ENCODE measurements around the gene CEL. TPM values are rescaled to one million over a fixed set of nuclear protein-coding genes. Genes with fewer than 3 reads are reported as not detected.
"Not testable (repeated sequence)": the region's sequence is repeated elsewhere in the genome, so short reads cannot be mapped to it uniquely, and the experiment has no call there.

CEL gene
- total RNA-seq, 1 experiment from 2014 or later = 3.1 TPM

- Mint-ChIP-seq H3K4me1 (ENCODE audit: low read depth, unreplicated experiment) (no peaks in the 10 kb centered on the region), H3K9me3 (ENCODE audit: low read depth, unreplicated experiment) (no peaks in the 10 kb centered on the region), H3K36me3 (ENCODE audit: insufficient read depth, unreplicated experiment) (no peaks in the 10 kb centered on the region), H3K27ac (ENCODE audit: unreplicated experiment) (no peak overlapping the region), H3K4me3 (ENCODE audit: low read depth, unreplicated experiment) (no peak overlapping the region), H3K27me3 (ENCODE audit: unreplicated experiment) (peaks cover 24% of the 10 kb centered on the region)
- BruUV-seq (replicated peaks) = no TSS peak
- CTCF ChIA-PET = no interaction called here
- intact Hi-C loops (cut with micrococcal nuclease; ENCODE audit: unreplicated experiment) = no loop called here
- TF ChIP-seq, protein P1, sequence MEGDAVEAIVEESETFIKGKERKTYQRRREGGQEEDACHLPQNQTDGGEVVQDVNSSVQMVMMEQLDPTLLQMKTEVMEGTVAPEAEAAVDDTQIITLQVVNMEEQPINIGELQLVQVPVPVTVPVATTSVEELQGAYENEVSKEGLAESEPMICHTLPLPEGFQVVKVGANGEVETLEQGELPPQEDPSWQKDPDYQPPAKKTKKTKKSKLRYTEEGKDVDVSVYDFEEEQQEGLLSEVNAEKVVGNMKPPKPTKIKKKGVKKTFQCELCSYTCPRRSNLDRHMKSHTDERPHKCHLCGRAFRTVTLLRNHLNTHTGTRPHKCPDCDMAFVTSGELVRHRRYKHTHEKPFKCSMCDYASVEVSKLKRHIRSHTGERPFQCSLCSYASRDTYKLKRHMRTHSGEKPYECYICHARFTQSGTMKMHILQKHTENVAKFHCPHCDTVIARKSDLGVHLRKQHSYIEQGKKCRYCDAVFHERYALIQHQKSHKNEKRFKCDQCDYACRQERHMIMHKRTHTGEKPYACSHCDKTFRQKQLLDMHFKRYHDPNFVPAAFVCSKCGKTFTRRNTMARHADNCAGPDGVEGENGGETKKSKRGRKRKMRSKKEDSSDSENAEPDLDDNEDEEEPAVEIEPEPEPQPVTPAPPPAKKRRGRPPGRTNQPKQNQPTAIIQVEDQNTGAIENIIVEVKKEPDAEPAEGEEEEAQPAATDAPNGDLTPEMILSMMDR (IDR thresholded peaks at IDR 0.05; ENCODE audit: unreplicated experiment) = no peak
- no peak for DNase-seq
Observed at GRCh38 chr9:133075925-133076630, 14.3 kb downstream of the CEL start.

DNA sequence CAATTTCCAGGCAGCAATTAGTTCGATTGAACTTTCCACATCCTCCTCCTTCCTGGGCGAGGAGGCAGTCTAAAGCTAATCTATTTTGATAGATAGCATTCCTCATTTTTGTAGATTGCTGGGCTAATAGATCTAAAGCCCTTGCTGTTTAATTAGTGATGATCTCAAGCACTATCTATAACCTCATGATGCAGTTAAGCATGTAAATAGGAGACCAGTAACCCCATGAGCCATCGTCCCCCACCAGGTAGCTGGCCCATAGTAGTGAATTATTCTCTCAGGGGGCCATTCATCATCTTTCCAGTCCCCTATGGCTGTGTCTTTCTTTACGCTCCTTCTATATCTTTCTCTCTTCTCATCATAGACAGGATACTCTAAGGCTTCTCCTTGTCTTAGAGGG is 14.9 kb downstream of the CEL start:
- no peak for DNase-seq
- TF ChIP-seq, protein P1 (IDR thresholded peaks at IDR 0.05; ENCODE audit: unreplicated experiment) = no peak
- BruUV-seq (replicated peaks) = no TSS peak
- CTCF ChIA-PET = no interaction called here
- Mint-ChIP-seq H3K9me3 (ENCODE audit: low read depth, unreplicated experiment) (no peaks in the 10 kb centered on the region), H3K4me1 (ENCODE audit: low read depth, unreplicated experiment) (no peaks in the 10 kb centered on the region), H3K27me3 (ENCODE audit: unreplicated experiment) (peaks cover 24% of the 10 kb centered on the region), H3K36me3 (ENCODE audit: insufficient read depth, unreplicated experiment) (no peaks in the 10 kb centered on the region), H3K4me3 (ENCODE audit: low read depth, unreplicated experiment) (no peak overlapping the region), H3K27ac (ENCODE audit: unreplicated experiment) (no peak overlapping the region)
- intact Hi-C loops (cut with micrococcal nuclease; ENCODE audit: unreplicated experiment) = no loop called here

DNA sequence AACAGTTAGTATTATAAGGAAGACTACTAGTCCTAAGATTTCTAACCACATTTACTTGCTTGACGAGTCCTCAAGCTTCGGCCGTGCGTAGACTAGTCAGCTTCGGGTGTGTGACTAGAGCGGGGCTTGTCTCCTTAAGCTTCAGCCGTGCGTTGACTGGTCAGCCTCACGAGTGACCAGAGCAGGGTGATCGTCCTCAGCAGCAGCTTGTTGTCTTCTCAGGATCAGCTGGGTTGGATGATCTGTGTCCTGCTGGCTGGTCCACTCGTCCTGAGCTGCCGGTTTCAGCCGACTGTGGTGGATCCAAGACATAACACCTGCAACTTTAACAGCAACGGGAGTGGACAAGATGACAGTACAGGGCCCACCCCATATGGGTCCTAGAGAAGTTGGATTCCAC is 16.7 kb downstream of the CEL start:
- H3K27me3 Mint-ChIP-seq (ENCODE audit: unreplicated experiment) = peaks cover 24% of the 10 kb centered on the region
- H3K9me3 Mint-ChIP-seq (ENCODE audit: low read depth, unreplicated experiment) = no peaks in the 10 kb centered on the region
- intact Hi-C loops (cut with micrococcal nuclease; ENCODE audit: unreplicated experiment) = no loop called here

GRCh38 chr9:133080161-133080560 is 18.4 kb downstream of the CEL start:
- H3K9me3 Mint-ChIP-seq (ENCODE audit: low read depth, unreplicated experiment) = no peaks in the 10 kb centered on the region
- no peak for DNase-seq
- H3K4me1 Mint-ChIP-seq (ENCODE audit: low read depth, unreplicated experiment) = no peaks in the 10 kb centered on the region
- intact Hi-C loops (cut with micrococcal nuclease; ENCODE audit: unreplicated experiment) = no loop called here
- TF ChIP-seq, protein P1 (IDR thresholded peaks at IDR 0.05; ENCODE audit: unreplicated experiment) = no peak
- peaks cover 24% of the 10 kb centered on the region for H3K27me3 Mint-ChIP-seq (ENCODE audit: unreplicated experiment)
- no TSS peak for BruUV-seq (replicated peaks)
- no peak overlapping the region for H3K4me3 Mint-ChIP-seq (ENCODE audit: low read depth, unreplicated experiment)
- H3K36me3 Mint-ChIP-seq (ENCODE audit: insufficient read depth, unreplicated experiment) = no peaks in the 10 kb centered on the region
- CTCF ChIA-PET = interaction anchor here (0.6 kb wide), 1 partner anchor 9 kb away, joined by 3 read pairs; no protein-coding TSS in a partner anchor
- H3K27ac Mint-ChIP-seq (ENCODE audit: unreplicated experiment) = no peak overlapping the region

More for the DNA sequence above, 16.7 kb downstream of the CEL start:
- Mint-ChIP-seq H3K4me3 (ENCODE audit: low read depth, unreplicated experiment) (no peak overlapping the region), H3K4me1 (ENCODE audit: low read depth, unreplicated experiment) (no peaks in the 10 kb centered on the region), H3K36me3 (ENCODE audit: insufficient read depth, unreplicated experiment) (no peaks in the 10 kb centered on the region), H3K27ac (ENCODE audit: unreplicated experiment) (no peak overlapping the region)
- no peak for DNase-seq
- TF ChIP-seq, protein P1 (IDR thresholded peaks at IDR 0.05; ENCODE audit: unreplicated experiment) = no peak
- BruUV-seq (replicated peaks) = no TSS peak
- CTCF ChIA-PET = no interaction called here

GRCh38 chr9:133080786-133081779 is 19.3 kb downstream of the CEL start:
- H3K36me3 Mint-ChIP-seq (ENCODE audit: insufficient read depth, unreplicated experiment); H3K4me3 Mint-ChIP-seq (ENCODE audit: low read depth, unreplicated experiment); H3K9me3 Mint-ChIP-seq (ENCODE audit: low read depth, unreplicated experiment); BruUV-seq (replicated peaks); H3K27ac Mint-ChIP-seq (ENCODE audit: unreplicated experiment); intact Hi-C loops (cut with micrococcal nuclease; ENCODE audit: unreplicated experiment); H3K4me1 Mint-ChIP-seq (ENCODE audit: low read depth, unreplicated experiment); DNase-seq: not testable (repeated sequence)
- peaks cover 24% of the 10 kb centered on the region for H3K27me3 Mint-ChIP-seq (ENCODE audit: unreplicated experiment)
- CTCF ChIA-PET = interaction anchor here (0.6 to 0.7 kb wide), 3 partner anchors 9 to 314 kb away, joined by 3 to 4 read pairs (median 3); partner anchors contain the start of gene GTF3C5

DNA sequence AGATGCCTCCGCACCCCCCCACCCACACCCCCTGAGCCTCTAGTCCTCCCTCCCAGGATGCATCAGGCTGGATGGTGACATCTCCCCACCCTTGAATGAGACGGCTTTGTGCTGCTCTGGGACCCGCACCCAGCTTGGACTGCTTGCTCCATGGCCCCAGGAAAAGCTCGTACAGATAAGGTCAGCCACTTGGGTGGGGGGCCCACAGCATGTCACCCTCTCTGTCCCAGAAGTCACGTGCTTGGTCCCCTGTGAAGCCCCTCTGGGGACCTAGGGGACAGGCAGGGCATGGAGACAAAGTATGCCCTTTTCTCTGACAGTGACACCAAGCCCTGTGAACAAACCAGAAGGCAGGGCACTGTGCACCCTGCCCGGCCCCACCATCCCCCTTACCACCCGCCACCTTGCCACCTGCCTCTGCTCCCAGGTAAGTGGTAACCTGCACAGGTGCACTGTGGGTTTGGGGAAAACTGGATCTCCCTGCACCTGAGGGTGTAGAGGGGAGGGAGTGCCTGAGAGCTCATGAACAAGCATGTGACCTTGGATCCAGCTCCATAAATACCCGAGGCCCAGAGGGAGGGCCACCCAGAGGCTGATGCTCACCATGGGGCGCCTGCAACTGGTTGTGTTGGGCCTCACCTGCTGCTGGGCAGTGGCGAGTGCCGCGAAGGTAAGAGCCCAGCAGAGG is 20.3 kb downstream of the CEL start:
- BruUV-seq (replicated peaks); intact Hi-C loops (cut with micrococcal nuclease; ENCODE audit: unreplicated experiment); H3K27ac Mint-ChIP-seq (ENCODE audit: unreplicated experiment); DNase-seq; H3K9me3 Mint-ChIP-seq (ENCODE audit: low read depth, unreplicated experiment); H3K36me3 Mint-ChIP-seq (ENCODE audit: insufficient read depth, unreplicated experiment); H3K4me1 Mint-ChIP-seq (ENCODE audit: low read depth, unreplicated experiment); H3K4me3 Mint-ChIP-seq (ENCODE audit: low read depth, unreplicated experiment): not testable (repeated sequence)
- CTCF ChIA-PET = interaction anchor here (0.7 kb wide), 1 partner anchor 315 kb away, joined by 4 read pairs; no protein-coding TSS in a partner anchor
- peaks cover 24% of the 10 kb centered on the region for H3K27me3 Mint-ChIP-seq (ENCODE audit: unreplicated experiment)
